Smooth muscle cell (in vitro differentiated cells): ENCODE results near the gene ZBTB1. TPM values are rescaled to one million over a fixed set of nuclear protein-coding genes. Genes with fewer than 3 reads are reported as not detected.

Experiments used
- DNase-seq: peaks from one replicate; lab custom pipeline; 2025; ENCODE audit not compliant: unreplicated experiment; lab: John Stamatoyannopoulos, UW
- H2AFZ ChIP-seq: fragments of 200-600 bp; sonication (generic); 2 replicates; pipeline ENCODE4 v1.6.0; 2016; ENCODE audit warnings: antibody characterized with exemption, low read depth, mild to moderate bottlenecking
- H3F3A ChIP-seq: fragments of 200-600 bp; sonication (generic); 2 replicates; pipeline ENCODE4 v1.6.0; 2017; ENCODE audit warnings: antibody characterized with exemption, low read depth
- H3K27ac ChIP-seq: fragments of 200-600 bp; sonication (generic); 2 replicates; pipeline ENCODE4 v1.5.1; 2016; ENCODE audit warnings: low read depth, mild to moderate bottlenecking
- H3K27me3 ChIP-seq: fragments of 200-600 bp; sonication (generic); 2 replicates; pipeline ENCODE4 v1.6.1; 2016; ENCODE audit warnings: low read depth, mild to moderate bottlenecking
- H3K36me3 ChIP-seq: fragments of 200-600 bp; sonication (generic); 2 replicates; pipeline ENCODE4 v1.5.1; 2016; ENCODE audit warnings: low read depth
- H3K4me1 ChIP-seq: fragments of 200-600 bp; sonication (generic); 2 replicates; pipeline ENCODE4 v1.5.1; 2016; ENCODE audit warnings: low read depth
- H3K4me2 ChIP-seq: fragments of 200-600 bp; sonication (generic); 2 replicates; pipeline ENCODE4 v1.6.0; 2016; ENCODE audit warnings: mild to moderate bottlenecking
- H3K4me3 ChIP-seq: fragments of 200-600 bp; sonication (generic); 2 replicates; pipeline ENCODE4 v1.5.1; 2016; ENCODE audit warnings: mild to moderate bottlenecking
- H3K79me2 ChIP-seq: fragments of 200-600 bp; sonication (generic); 2 replicates; pipeline ENCODE4 v1.6.0; 2016; ENCODE audit warnings: low read depth, mild to moderate bottlenecking
- H3K9ac ChIP-seq: fragments of 200-600 bp; sonication (generic); 2 replicates; pipeline ENCODE4 v1.6.0; 2016; ENCODE audit warnings: low read depth
- H3K9me3 ChIP-seq: fragments of 200-600 bp; sonication (generic); replicated peaks from 2 replicates; pipeline ENCODE4 v1.5.1; 2016; ENCODE audit warnings: low read depth
- H4K20me1 ChIP-seq: fragments of 200-600 bp; sonication (generic); 2 replicates; pipeline ENCODE4 v1.6.0; 2016; ENCODE audit warnings: low read depth
- CTCF ChIP-seq: fragments of 200-600 bp; sonication (generic); IDR thresholded peaks from 2 replicates; pipeline ENCODE4 v1.5.1; 2017; ENCODE audit warnings: borderline replicate concordance, mild to moderate bottlenecking, antibody characterized with exemption; ENCODE audit not compliant: insufficient read depth, poor library complexity, severe bottlenecking
- WGBS: methylation state at CpG from one replicate; pipeline ENCODE4 v1.1.7; 2016; ENCODE audit warnings: low lambda C conversion rate; 5-methylcytosine and 5-hydroxymethylcytosine counted together
- polyA plus RNA-seq: library from polyadenylated mRNA; unstranded; fragments of >200 nt; fragmentation: Nextera tagmentation; extraction: Ambion mirVana; gene quantifications from 2 replicates; pipeline ENCODE4 v1.2.1, GENCODE V29; 2016
- total RNA-seq: library from RNA; depleted of rRNA; stranded (reverse); fragments of >200 nt; gene quantifications from 2 replicates; pipeline ENCODE4 v1.2.3, GENCODE V29; 2014

The ZBTB1 gene
- total and polyA plus RNA-seq, 2 experiments from 2014 or later: 41.3 to 82.9 TPM

DNA sequence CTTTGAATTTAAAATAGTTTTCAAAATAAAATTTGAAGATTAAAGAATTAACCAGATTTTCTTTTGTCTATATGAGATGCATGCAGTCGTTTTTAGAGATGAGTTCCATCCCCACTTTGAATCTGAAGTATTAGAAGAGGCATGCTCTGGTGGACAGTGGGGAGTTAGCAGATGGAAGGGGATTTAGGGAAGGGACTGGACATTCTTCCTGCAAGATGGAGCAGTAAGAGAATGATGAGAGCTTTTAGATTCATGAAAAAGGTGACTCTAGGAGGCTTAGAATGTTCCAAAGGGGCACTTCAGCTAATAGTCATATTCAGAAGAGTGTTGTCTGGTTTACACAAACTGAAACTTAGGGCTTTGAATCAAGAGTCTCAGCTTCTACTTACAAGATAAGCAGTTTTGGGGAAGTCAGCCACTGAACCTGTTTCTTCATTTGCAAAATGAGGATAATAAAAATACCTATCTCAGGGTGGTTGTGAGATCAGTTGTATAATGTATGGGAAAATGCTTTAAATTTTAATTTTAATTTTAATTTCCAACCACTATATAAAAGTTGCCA lies 3.7 kb downstream of the ZBTB1 start:
- H3K79me2 ChIP-seq: peaks cover 86% of the 10 kb centered on the region
- no peaks in the 10 kb centered on the region for H3K27me3 ChIP-seq
- peaks cover 9% of the 10 kb centered on the region for H3F3A ChIP-seq
- 42% methylated on average over 1 of the region's 1 CpG for WGBS
- H3K9me3 ChIP-seq: no peaks in the 10 kb centered on the region
- H3K4me3 ChIP-seq: peak overlapping the region; percentile 95
- H2AFZ ChIP-seq: no peak overlapping the region
- no peak for TF ChIP-seq CTCF
- peaks cover 29% of the 10 kb centered on the region for H3K4me1 ChIP-seq
- H3K36me3 ChIP-seq: no peaks in the 10 kb centered on the region
- H4K20me1 ChIP-seq: peaks cover 81% of the 10 kb centered on the region
- H3K4me2 ChIP-seq: peak overlapping the region; percentile 85
- DNase-seq: no peak
- peak overlapping the region; percentile 100 for H3K27ac ChIP-seq
- H3K9ac ChIP-seq: no peak overlapping the region

- peak overlapping the region; percentile 85 for H3K4me2 ChIP-seq
Measured at GRCh38 chr14:64509036-64509435, 4.5 kb downstream of the ZBTB1 start.

GRCh38 chr14:64510825-64511671 lies 6.5 kb downstream of the ZBTB1 start:
- H3K27ac ChIP-seq: peak overlapping the region; percentile 100
- TF ChIP-seq CTCF: peak; percentile 93
- peaks cover 100% of the 10 kb centered on the region for H3K79me2 ChIP-seq
- DNase-seq: no peak
- peaks cover 29% of the 10 kb centered on the region for H3K4me1 ChIP-seq
- H3K9ac ChIP-seq: no peak overlapping the region
- 26% methylated on average over 4 of the region's 4 CpGs for WGBS
- H3F3A ChIP-seq: peaks cover 9% of the 10 kb centered on the region
- H3K9me3 ChIP-seq: no peaks in the 10 kb centered on the region
- H3K36me3 ChIP-seq: no peaks in the 10 kb centered on the region
- H3K4me3 ChIP-seq: no peak overlapping the region
- H4K20me1 ChIP-seq: peaks cover 100% of the 10 kb centered on the region
- H3K27me3 ChIP-seq: no peaks in the 10 kb centered on the region
- peak overlapping the region; percentile 61 for H3K4me2 ChIP-seq
- no peak overlapping the region for H2AFZ ChIP-seq

More at GRCh38 chr14:64509036-64509435, 4.5 kb downstream of the ZBTB1 start:
- Histone ChIP-seq H3K27me3 (no peaks in the 10 kb centered on the region), H2AFZ (no peak overlapping the region), H3K9ac (no peak overlapping the region), H3K4me3 (no peak overlapping the region), H3K27ac (peak overlapping the region; percentile 100), H3K9me3 (no peaks in the 10 kb centered on the region), H4K20me1 (peaks cover 89% of the 10 kb centered on the region), H3F3A (peaks cover 9% of the 10 kb centered on the region), H3K4me1 (peaks cover 29% of the 10 kb centered on the region), H3K36me3 (no peaks in the 10 kb centered on the region), H3K79me2 (peaks cover 94% of the 10 kb centered on the region)
- TF ChIP-seq CTCF: no peak
- WGBS: 59% methylated on average over 8 of the region's 8 CpGs
- no peak for DNase-seq
